ENCODE data around the gene EML6. TPM values are rescaled to one million over a fixed set of nuclear protein-coding genes. Genes with fewer than 3 reads are reported as not detected.

The EML6 gene
- total and polyA plus RNA-seq, 2 donors (not counting 1 experiment from before 2014, with no cell fraction given), result 0.34 to 1.3 TPM

DNA sequence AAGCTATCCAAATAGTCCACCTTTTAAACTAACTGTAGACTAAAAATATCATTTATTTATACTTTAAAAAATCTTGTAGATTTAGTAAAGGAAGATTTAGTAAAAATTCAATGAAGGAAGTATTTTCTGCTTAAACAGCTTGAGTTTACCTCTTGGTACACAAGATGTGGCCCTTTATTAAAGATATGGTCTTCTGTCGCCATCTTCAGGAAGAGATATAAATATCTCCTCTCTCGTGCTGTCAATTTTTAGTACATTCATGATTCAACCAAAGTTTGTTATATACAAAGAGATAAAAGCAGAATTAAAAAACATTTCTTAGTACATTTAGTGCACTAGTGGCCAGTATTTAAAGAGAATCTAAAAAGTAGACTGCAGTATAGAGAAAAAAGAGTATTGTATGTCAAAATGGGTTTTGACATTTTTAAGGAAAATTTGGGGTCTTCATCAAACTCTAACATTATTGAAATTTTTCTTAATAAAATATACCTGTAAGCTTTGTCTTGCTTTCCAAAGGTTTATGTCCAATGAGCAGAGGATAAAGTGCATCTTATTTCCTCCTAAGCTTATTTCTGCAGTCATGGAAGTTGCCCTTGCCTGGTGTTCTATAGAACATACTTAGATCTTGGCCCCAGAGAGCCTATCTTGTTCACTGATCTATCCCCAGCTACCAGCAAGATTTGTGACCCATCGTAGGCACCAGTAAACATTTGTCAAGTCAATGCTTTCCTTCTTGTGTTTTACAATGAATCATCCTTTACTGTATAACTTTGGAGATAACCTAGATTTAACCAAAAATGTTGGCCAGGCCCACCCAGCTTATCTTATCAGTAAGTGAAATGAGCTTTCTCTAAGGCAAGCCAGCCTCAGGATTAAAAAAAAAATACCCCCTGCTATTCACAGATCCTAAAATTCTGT, 18.5 kb upstream of the EML6 start:
- Histone ChIP-seq H2AFZ (ENCODE audit: low read length) (no peak overlapping the region), H3K9me3 (ENCODE audit: control insufficient read depth, insufficient read depth, low read depth, low read length) (no peaks in the 10 kb centered on the region), H3K4me1 (ENCODE audit: control insufficient read depth, extremely low read depth, insufficient read depth, low read length) (peaks cover 2% of the 10 kb centered on the region), H3K79me2 (ENCODE audit: control insufficient read depth, insufficient read depth, low read length) (no peaks in the 10 kb centered on the region), H3K36me3 (ENCODE audit: control insufficient read depth, insufficient read depth, low read length) (no peaks in the 10 kb centered on the region), H4K20me1 (ENCODE audit: control insufficient read depth, extremely low read depth, insufficient read depth, low read length) (no peaks in the 10 kb centered on the region), H3K4me2 (ENCODE audit: extremely low read depth, insufficient read depth, low read length) (no peak overlapping the region), H3K27ac (ENCODE audit: insufficient read depth, low read length) (no peak overlapping the region), H3K9ac (ENCODE audit: insufficient read depth, low read length) (no peak overlapping the region), H3K4me3 (replicated peaks in 1 of 4; ENCODE audit: control extremely low read depth in 1 of 4, insufficient read depth in 1 of 4, low read depth in 3 of 4, low read length in 4 of 4) (no peak overlapping the region), H3K27me3 (ENCODE audit: control insufficient read depth, insufficient read depth, low read length) (no peaks in the 10 kb centered on the region)
- peak; percentile 57 to 83 for DNase-seq (ENCODE audit: low read depth in 2 of 2)
- no peak for TF ChIP-seq EZH2 (IDR thresholded peaks at IDR 0.05; ENCODE audit: low read length, missing control alignments)
- TF ChIP-seq, protein P1, sequence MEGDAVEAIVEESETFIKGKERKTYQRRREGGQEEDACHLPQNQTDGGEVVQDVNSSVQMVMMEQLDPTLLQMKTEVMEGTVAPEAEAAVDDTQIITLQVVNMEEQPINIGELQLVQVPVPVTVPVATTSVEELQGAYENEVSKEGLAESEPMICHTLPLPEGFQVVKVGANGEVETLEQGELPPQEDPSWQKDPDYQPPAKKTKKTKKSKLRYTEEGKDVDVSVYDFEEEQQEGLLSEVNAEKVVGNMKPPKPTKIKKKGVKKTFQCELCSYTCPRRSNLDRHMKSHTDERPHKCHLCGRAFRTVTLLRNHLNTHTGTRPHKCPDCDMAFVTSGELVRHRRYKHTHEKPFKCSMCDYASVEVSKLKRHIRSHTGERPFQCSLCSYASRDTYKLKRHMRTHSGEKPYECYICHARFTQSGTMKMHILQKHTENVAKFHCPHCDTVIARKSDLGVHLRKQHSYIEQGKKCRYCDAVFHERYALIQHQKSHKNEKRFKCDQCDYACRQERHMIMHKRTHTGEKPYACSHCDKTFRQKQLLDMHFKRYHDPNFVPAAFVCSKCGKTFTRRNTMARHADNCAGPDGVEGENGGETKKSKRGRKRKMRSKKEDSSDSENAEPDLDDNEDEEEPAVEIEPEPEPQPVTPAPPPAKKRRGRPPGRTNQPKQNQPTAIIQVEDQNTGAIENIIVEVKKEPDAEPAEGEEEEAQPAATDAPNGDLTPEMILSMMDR (conservative IDR thresholded peaks at IDR 0.05 in 1 of 2, IDR thresholded peaks at IDR 0.05 in 1 of 2; ENCODE audit: low read depth in 1 of 2, low read length in 2 of 2), result peak; percentile 16 to 43

DNA sequence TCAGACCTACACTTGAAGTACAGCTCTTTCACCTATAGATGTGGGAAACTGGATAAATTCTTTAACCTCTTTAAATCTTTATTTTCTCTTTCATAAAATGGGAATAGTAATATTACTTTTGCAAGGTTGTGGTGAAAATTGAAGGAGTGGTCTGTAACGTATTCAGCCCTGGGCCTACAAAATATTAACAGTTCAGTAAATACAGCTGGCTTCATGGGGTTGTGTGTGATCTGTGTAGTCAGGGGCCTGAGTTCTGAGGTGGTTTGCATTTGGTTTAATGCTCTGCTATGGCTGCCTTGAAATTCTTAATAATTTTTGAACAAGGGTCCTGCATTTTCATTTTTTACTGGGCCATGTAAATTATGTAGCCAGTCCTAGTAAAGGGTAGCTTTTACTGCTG, 16.8 kb upstream of the EML6 start:
- Histone ChIP-seq H3K9ac (ENCODE audit: insufficient read depth, low read length) (no peak overlapping the region), H3K36me3 (ENCODE audit: control insufficient read depth, insufficient read depth, low read length) (no peaks in the 10 kb centered on the region), H3K27me3 (ENCODE audit: control insufficient read depth, insufficient read depth, low read length) (no peaks in the 10 kb centered on the region), H3K4me3 (replicated peaks in 1 of 4; ENCODE audit: control extremely low read depth in 1 of 4, insufficient read depth in 1 of 4, low read depth in 3 of 4, low read length in 4 of 4) (no peak overlapping the region), H4K20me1 (ENCODE audit: control insufficient read depth, extremely low read depth, insufficient read depth, low read length) (no peaks in the 10 kb centered on the region), H3K4me2 (ENCODE audit: extremely low read depth, insufficient read depth, low read length) (no peak overlapping the region), H2AFZ (ENCODE audit: low read length) (no peak overlapping the region), H3K79me2 (ENCODE audit: control insufficient read depth, insufficient read depth, low read length) (no peaks in the 10 kb centered on the region), H3K27ac (ENCODE audit: insufficient read depth, low read length) (no peak overlapping the region), H3K4me1 (ENCODE audit: control insufficient read depth, extremely low read depth, insufficient read depth, low read length) (peaks cover 2% of the 10 kb centered on the region), H3K9me3 (ENCODE audit: control insufficient read depth, insufficient read depth, low read depth, low read length) (no peaks in the 10 kb centered on the region)
- TF ChIP-seq, protein P1 (conservative IDR thresholded peaks at IDR 0.05 in 1 of 2, IDR thresholded peaks at IDR 0.05 in 1 of 2; ENCODE audit: low read depth in 1 of 2, low read length in 2 of 2), result no peak
- no peak for TF ChIP-seq EZH2 (IDR thresholded peaks at IDR 0.05; ENCODE audit: low read length, missing control alignments)
- no peak for DNase-seq (ENCODE audit: low read depth in 2 of 2)

DNA sequence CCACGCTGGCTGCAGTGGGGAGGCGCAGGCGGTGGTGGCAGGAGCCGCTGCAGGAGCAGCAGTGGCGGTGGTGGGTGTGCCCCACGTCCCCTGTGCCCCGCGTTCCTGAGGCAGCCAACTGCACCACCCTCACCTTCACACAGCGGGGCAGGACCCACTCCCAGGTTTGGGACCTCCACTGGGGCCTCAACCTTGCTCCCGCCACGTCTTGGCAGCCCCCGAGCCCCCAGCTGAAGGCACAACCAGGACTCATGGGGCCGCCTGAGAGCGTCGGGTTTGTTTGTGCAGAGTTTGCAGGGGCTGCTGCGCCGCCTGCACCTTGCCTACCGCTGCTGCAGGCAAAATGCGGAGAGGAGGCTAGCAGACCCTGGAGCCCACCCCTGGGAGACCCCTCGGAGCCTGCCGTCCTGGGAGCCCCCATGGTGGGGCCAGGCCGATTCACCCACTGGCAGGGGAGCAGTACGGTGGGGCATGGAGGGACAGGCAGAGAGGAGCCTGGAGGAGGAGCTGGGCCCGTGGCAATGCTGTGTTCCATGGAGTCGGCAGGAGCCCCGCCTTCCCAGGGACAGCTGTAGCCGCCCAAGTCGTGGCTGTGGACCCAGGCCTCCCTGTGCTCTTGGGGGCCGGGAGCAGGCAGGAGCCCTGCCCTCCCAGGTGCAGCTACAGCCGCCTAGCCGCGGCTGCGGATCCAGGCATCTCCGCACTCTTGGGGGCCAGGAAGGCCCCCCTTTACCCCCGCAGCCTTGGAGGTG, 14.7 kb upstream of the EML6 start:
- no peaks in the 10 kb centered on the region for H3K27me3 ChIP-seq (ENCODE audit: control insufficient read depth, insufficient read depth, low read length)
- peak overlapping the region; percentile 28 for H3K9ac ChIP-seq (ENCODE audit: insufficient read depth, low read length)
- peaks cover 2% of the 10 kb centered on the region for H3K4me1 ChIP-seq (ENCODE audit: control insufficient read depth, extremely low read depth, insufficient read depth, low read length)
- peak in 1 of 2 donors; percentile 24 for DNase-seq (ENCODE audit: low read depth in 2 of 2)
- H3K36me3 ChIP-seq (ENCODE audit: control insufficient read depth, insufficient read depth, low read length), result no peaks in the 10 kb centered on the region
- peak; percentile 28 for TF ChIP-seq EZH2 (IDR thresholded peaks at IDR 0.05; ENCODE audit: low read length, missing control alignments)
- TF ChIP-seq, protein P1 (conservative IDR thresholded peaks at IDR 0.05 in 1 of 2, IDR thresholded peaks at IDR 0.05 in 1 of 2; ENCODE audit: low read depth in 1 of 2, low read length in 2 of 2), result peak in 1 of 2 donors; percentile 21
- no peaks in the 10 kb centered on the region for H3K79me2 ChIP-seq (ENCODE audit: control insufficient read depth, insufficient read depth, low read length)
- H2AFZ ChIP-seq (ENCODE audit: low read length), result peak overlapping the region; percentile 78
- H3K27ac ChIP-seq (ENCODE audit: insufficient read depth, low read length), result no peak overlapping the region
- H3K4me3 ChIP-seq (replicated peaks in 1 of 4; ENCODE audit: control extremely low read depth in 1 of 4, insufficient read depth in 1 of 4, low read depth in 3 of 4, low read length in 4 of 4), result peak overlapping the region in 2 of 4 experiments; percentile 42 to 51
- H3K4me2 ChIP-seq (ENCODE audit: extremely low read depth, insufficient read depth, low read length), result peak overlapping the region; percentile 89
- H4K20me1 ChIP-seq (ENCODE audit: control insufficient read depth, extremely low read depth, insufficient read depth, low read length), result no peaks in the 10 kb centered on the region
- H3K9me3 ChIP-seq (ENCODE audit: control insufficient read depth, insufficient read depth, low read depth, low read length), result no peaks in the 10 kb centered on the region

All from fibroblast of lung (primary cell).